GM12801 (cell line): Measurements from ENCODE around the gene DDC.

Experiments
- CTCF ChIP-seq: IDR thresholded peaks from one replicate; pipeline ENCODE4 v1.5.1; 2011; ENCODE audit warnings: control low read depth; ENCODE audit not compliant: insufficient read length; ENCODE audit errors: extremely low read depth

Gene DDC

GRCh38 chr7:50587737-50588136, 22.5 kb upstream of the DDC start:
- TF ChIP-seq CTCF: no peak

DNA sequence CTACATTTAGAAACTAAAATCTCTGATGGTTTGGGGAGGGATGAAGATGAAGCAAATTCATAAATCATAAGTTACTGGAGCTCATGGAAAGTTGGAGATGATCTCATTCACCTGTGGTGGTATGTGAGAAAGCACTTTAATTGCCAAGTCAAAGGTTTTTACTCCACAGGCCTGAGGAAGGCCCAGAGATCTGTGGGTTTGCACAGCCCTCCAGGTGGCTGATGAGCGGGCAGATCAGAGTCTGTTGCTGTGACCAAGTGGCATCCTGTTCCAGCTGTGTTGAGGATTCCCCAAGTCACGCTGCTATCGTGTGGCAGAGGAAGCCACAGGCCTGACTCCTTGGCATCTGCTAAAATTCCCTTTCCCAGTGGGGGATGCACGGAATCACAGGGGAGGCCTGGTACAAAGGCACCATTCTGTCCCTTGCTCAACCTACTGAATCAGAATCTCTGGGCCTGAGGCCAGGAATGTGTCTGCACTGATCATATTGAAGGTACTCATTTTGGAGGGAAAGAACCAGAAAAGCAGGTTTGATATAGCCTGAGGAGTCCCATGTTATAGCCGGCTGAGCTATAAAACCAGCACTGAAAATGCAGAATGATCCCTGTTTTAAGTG, 19.7 kb upstream of the DDC start:
- no peak for TF ChIP-seq CTCF

DNA sequence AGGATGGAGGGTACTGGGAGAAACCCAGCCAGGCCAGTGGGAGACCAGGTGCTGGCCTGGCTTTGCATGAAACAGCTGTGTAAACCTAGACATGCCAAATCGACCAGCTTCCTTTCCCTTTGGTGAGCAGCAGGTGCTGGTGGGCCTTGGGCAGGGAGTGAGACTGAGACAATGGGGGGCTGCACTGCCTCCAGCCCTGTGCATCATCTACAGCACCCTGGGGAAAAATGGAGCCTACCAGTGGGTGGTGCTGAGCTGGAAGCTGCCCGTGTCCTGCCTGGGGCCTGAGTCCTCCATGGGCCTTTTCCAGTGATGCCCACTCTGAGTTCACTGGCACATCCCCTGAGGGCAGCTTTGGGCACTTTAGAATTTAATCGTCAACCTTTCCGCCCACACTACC, 19.2 kb upstream of the DDC start:
- TF ChIP-seq CTCF: no peak

DNA sequence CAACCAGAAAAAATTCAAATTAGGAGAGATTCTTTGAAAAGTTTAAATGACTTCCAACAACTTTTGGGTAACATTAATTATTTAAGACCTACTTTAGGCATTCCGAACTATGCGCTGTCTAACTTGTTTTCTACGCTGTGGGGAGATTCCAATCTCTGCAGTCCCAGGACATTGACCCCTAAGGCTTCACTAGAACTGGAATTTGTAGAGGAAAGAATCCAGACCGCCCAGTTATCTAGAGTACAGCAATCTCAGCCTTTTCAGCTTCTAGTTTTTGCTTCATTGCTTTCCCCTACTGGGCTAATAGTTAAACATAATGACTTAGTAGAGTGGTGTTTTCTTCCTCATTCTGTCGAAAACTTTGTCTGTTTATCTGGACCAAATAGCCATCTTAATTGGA, 14.9 kb upstream of the DDC start:
- no peak for TF ChIP-seq CTCF

DNA sequence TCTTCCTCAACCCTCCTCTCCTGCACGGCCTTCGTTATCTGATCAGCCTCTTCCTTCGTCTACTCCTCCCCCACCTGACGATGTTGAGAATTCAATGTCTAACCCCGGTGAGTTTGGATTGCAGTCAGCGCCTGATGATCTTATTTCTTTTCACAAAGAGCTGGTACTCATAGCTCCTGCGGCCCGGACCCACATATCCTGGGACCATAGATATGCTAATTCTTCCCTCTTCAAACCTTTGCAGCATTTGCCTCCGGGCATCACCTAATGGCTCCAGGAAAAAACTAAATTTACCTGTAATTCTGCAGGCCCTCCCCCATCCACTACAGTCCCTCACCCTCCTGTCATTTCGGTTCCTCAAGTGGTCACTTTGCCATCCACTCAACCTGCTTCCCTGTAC, 12.4 kb upstream of the DDC start:
- TF ChIP-seq CTCF: no peak

- no peak for TF ChIP-seq CTCF
Observed at GRCh38 chr7:50567715-50568261, 2.6 kb upstream of the DDC start.

DNA sequence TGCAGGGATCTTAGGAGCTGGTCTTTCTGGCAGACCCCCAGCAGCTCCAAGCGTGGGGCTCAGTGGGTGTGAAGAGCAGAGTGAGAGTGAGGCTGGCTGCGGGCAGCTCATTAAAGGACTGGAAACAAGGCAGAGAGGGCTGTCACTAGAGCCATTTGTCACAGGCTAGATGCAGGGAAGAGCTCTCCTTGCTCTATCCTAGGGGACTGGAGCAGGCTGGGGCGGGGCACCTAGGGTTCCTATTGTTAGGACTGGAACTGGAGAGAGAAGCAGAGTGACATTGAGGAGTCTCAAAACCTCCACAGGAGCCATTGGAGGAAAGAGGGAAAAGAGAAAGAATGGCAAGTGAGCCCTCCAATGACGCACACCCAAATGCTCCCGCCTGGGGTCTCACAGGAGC, 772 bp upstream of the DDC start:
- no peak for TF ChIP-seq CTCF
